Lower lobe of right lung (tissue), 2 donors: ENCODE measurements around the gene LSM10. TPM values are rescaled to one million over a fixed set of nuclear protein-coding genes. Genes with fewer than 3 reads are reported as not detected.

Experiments
- ATAC-seq, 2 donors: fragments of 200-7000 bp; cut with Tn5 transposase; one replicate each; pipeline ENCODE4 v1.9.1; 2020 to 2022; ENCODE audit warnings: mild to moderate bottlenecking in 2 of 2, moderate library complexity in 2 of 2
- DNase-seq: peaks from one replicate; pipeline ENCODE4 v3.0.0-alpha.2; 2020
- H3K27ac ChIP-seq: fragments of 200-600 bp; one replicate; pipeline ENCODE4 v1.8.0; 2022
- H3K27me3 ChIP-seq: fragments of 200-600 bp; one replicate; pipeline ENCODE4 v1.8.0; 2022; ENCODE audit warnings: low read depth
- H3K36me3 ChIP-seq: fragments of 200-600 bp; one replicate; pipeline ENCODE4 v1.8.0; 2022; ENCODE audit warnings: mild to moderate bottlenecking
- H3K4me1 ChIP-seq: fragments of 200-600 bp; one replicate; pipeline ENCODE4 v1.8.0; 2022
- H3K4me3 ChIP-seq: fragments of 200-600 bp; one replicate; pipeline ENCODE4 v1.8.0; 2022; ENCODE audit warnings: mild to moderate bottlenecking
- H3K9me3 ChIP-seq: fragments of 200-600 bp; one replicate; pipeline ENCODE4 v1.8.0; 2022
- CTCF ChIP-seq: fragments of 200-600 bp; IDR thresholded peaks from one replicate; pipeline ENCODE4 v1.8.0; 2022; ENCODE audit warnings: antibody characterized with exemption, mild to moderate bottlenecking
- intact Hi-C: fragments of 100-400 bp; cut with DNase I; formaldehyde crosslinking; loops from one replicate; pipeline ENCODE4 v1.11.0; 2022
- long read RNA-seq: library from polyadenylated mRNA; unstranded; transcript quantifications from one replicate; pipeline ENCODE4 v2.0.0, GENCODE V29; 2021
- total RNA-seq: library from RNA; stranded (reverse); fragmentation: NEBNext Ultra II Directional; extraction: Animal tissue kit (Norgen Biotek cat#: 25700); gene quantifications from one replicate; pipeline ENCODE4 v1.2.1, GENCODE V29; 2021
- donor health status: DM: no; HTN: yes; CAD: no; lungs with severe emphysema.

The LSM10 gene
- total RNA-seq = 44.5 TPM
- long read RNA-seq, transcript LSM10-201 (2 exons, 850 nt) = major isoform, 27 of 30 reads
- long read RNA-seq, partial matches to known transcripts = 0 of 30 reads
- long read RNA-seq, other reads (novel, unspliced or antisense) = 2 of 30 reads

DNA sequence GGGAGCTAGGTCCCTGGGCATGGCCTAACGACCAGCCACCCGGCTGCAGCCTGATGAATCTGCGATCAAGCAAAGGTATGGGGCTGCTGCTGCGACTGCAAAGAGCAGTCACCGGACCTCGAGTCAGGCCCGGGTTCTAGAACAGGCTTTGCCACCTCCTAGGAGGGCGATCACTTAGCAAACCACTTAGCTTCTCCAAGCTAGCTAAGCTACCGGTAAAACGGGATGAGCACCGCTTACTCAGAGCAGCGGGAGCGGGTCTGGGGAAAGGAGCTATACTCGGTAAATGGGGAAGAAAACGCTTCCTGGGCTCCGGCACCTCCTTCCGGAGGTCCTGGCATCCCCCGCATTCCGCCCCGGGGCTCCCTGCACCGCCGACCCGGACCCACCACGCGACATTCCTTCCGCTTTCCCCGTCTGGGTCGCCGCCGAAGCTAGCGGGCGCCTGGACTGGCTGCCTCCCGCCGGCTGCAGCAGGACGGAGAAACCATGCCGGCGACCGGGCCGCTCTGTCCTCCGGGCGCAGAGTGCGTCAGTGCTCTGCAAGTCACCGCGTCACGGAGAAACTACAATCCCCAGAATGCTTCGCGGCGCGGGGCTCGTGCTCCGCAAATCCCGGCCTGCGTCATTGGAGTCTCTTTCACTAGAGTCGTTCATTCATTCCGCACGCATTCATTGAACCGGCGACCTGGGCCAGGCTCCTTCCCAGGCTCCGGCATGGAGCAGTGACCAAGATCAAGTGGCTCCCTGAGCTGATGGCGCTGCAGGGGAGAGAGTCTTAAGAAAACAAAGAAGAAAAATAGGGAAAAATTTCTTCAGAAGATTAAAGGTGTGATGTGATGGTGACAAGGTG, at the start of gene LSM10:
LSM10 (minus strand) TSS at position 531 of the 853 bp plus-strand sequence. CDS start 3,779 bp downstream, outside the sequence.
- intact Hi-C loops = no loop called here
- TF ChIP-seq CTCF = no peak

GRCh38 chr1:36447450-36447849, 49.7 kb upstream of the LSM10 start:
- Histone ChIP-seq H3K27ac (no peak overlapping the region), H3K4me3 (no peak overlapping the region), H3K9me3 (no peaks in the 10 kb centered on the region), H3K27me3 (no peaks in the 10 kb centered on the region), H3K4me1 (peaks cover 15% of the 10 kb centered on the region), H3K36me3 (no peaks in the 10 kb centered on the region)
- ATAC-seq (no peak), DNase-seq (no peak)
- intact Hi-C loops = no loop called here
- no peak for TF ChIP-seq CTCF

More for the DNA sequence above, at the start of gene LSM10:
- peak; percentile 95 to 98 for ATAC-seq
- peak; percentile 97 for DNase-seq
- Histone ChIP-seq H3K36me3 (peaks cover 17% of the 10 kb centered on the region), H3K27ac (peak within 1 kb of the TSS; percentile 96), H3K4me1 (peaks cover 32% of the 10 kb centered on the region), H3K4me3 (peak within 1 kb of the TSS; percentile 88), H3K27me3 (no peaks in the 10 kb centered on the region), H3K9me3 (no peaks in the 10 kb centered on the region)

DNA sequence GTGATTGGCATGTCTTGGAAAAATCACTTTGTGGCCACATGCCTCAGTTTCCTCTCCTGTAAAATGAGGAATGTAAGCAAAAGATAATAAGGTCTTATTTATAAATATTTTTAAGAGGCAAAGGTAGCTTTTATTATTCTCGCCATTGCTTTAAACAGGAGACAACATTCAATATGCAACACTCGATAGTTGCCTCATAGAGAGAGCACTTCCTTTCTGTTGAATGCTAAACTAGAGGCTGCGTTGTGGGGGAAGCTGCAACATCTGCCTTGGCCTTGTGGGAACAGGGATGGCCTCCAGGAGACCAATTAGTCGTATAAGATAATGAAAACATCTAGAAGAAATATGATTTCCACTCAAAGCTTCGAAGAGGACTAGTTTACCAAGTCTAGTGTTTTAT, 49.0 kb upstream of the LSM10 start:
- Histone ChIP-seq H3K4me1 (peaks cover 15% of the 10 kb centered on the region), H3K4me3 (no peak overlapping the region), H3K36me3 (no peaks in the 10 kb centered on the region), H3K27ac (no peak overlapping the region), H3K27me3 (no peaks in the 10 kb centered on the region), H3K9me3 (no peaks in the 10 kb centered on the region)
- intact Hi-C loops = no loop called here
- no peak for TF ChIP-seq CTCF
- no peak for ATAC-seq
- DNase-seq = no peak

GRCh38 chr1:36446271-36446670, 48.6 kb upstream of the LSM10 start:
- Histone ChIP-seq H3K27ac (no peak overlapping the region), H3K4me1 (peaks cover 15% of the 10 kb centered on the region), H3K27me3 (no peaks in the 10 kb centered on the region), H3K9me3 (no peaks in the 10 kb centered on the region), H3K4me3 (no peak overlapping the region), H3K36me3 (no peaks in the 10 kb centered on the region)
- no peak for DNase-seq
- no peak for ATAC-seq
- TF ChIP-seq CTCF = peak; percentile 27
- intact Hi-C loops = no loop called here

- no peak overlapping the region for H3K4me3 ChIP-seq
- intact Hi-C loops = no loop called here
- no peak for ATAC-seq
- H3K27me3 ChIP-seq = no peaks in the 10 kb centered on the region
- no peak for DNase-seq
- no peaks in the 10 kb centered on the region for H3K9me3 ChIP-seq
- no peaks in the 10 kb centered on the region for H3K4me1 ChIP-seq
- H3K36me3 ChIP-seq = peaks cover 9% of the 10 kb centered on the region
- no peak overlapping the region for H3K27ac ChIP-seq
- TF ChIP-seq CTCF = no peak
Measured at GRCh38 chr1:36443297-36443696, 45.6 kb upstream of the LSM10 start.
